Esophagus mucosa (tissue), 1 donor: Measurements from ENCODE around the gene SPOCK1. TPM values are rescaled to one million over a fixed set of nuclear protein-coding genes. Genes with fewer than 3 reads are reported as not detected.
"Not testable (repeated sequence)": the region's sequence is repeated elsewhere in the genome, so short reads cannot be mapped to it uniquely, and the experiment has no call there.

Experiments
- ATAC-seq: fragments of 200-7000 bp; cut with Tn5 transposase; one replicate; pipeline ENCODE4 v1.9.1; 2020
- total RNA-seq: library from RNA; stranded (reverse); gene quantifications from one replicate; pipeline ENCODE4 v1.2.4, GENCODE V29; 2023
- donor health status: DM: yes; HTN: yes; CAD: no.

Gene SPOCK1
- total RNA-seq, 1 donor from 2014 or later = 0.48 TPM

- not testable (repeated sequence) for ATAC-seq
Observed at GRCh38 chr5:137259115-137259514, 240.0 kb downstream of the SPOCK1 start.

GRCh38 chr5:137254119-137255090, 244.7 kb downstream of the SPOCK1 start:
- ATAC-seq = no peak

GRCh38 chr5:137252512-137252911, 246.6 kb downstream of the SPOCK1 start:
- ATAC-seq = no peak

- no peak for ATAC-seq
Observed at GRCh38 chr5:137250421-137250820, 248.7 kb downstream of the SPOCK1 start.

GRCh38 chr5:137248527-137248926, 250.6 kb downstream of the SPOCK1 start:
- no peak for ATAC-seq

GRCh38 chr5:137245438-137245837, 253.7 kb downstream of the SPOCK1 start:
- no peak for ATAC-seq

- no peak for ATAC-seq
Observed at GRCh38 chr5:137240285-137240684, 258.8 kb downstream of the SPOCK1 start.

- ATAC-seq = no peak
Observed at GRCh38 chr5:137236849-137237507, 262.1 kb downstream of the SPOCK1 start.

- no peak for ATAC-seq
Observed at GRCh38 chr5:137236252-137236651, 262.9 kb downstream of the SPOCK1 start.

- ATAC-seq = peak; percentile 71
Observed at GRCh38 chr5:137234973-137235943, 263.9 kb downstream of the SPOCK1 start.

- ATAC-seq = no peak
Observed at GRCh38 chr5:137233726-137234125, 265.4 kb downstream of the SPOCK1 start.

- not testable (repeated sequence) for ATAC-seq
Observed at GRCh38 chr5:137233304-137233703, 265.8 kb downstream of the SPOCK1 start.

- ATAC-seq = peak; percentile 59
Observed at GRCh38 chr5:137231540-137231939, 267.6 kb downstream of the SPOCK1 start.

GRCh38 chr5:137228816-137229215, 270.3 kb downstream of the SPOCK1 start:
- ATAC-seq = no peak

GRCh38 chr5:137226081-137226480, 273.0 kb downstream of the SPOCK1 start:
- ATAC-seq = no peak

GRCh38 chr5:137223324-137224295, 275.5 kb downstream of the SPOCK1 start:
- ATAC-seq = no peak

- ATAC-seq = no peak
Observed at GRCh38 chr5:137221943-137222342, 277.2 kb downstream of the SPOCK1 start.

GRCh38 chr5:137220523-137220927, 278.6 kb downstream of the SPOCK1 start:
- peak; percentile 98 for ATAC-seq

GRCh38 chr5:137218896-137219295, 280.2 kb downstream of the SPOCK1 start:
- ATAC-seq = no peak

- ATAC-seq = peak; percentile 46
Observed at GRCh38 chr5:137218471-137218870, 280.7 kb downstream of the SPOCK1 start.

GRCh38 chr5:137217599-137218200, 281.4 kb downstream of the SPOCK1 start:
- no peak for ATAC-seq
